Liver (tissue), 9 donors: ENCODE measurements around the gene DNMT3A. TPM values are rescaled to one million over a fixed set of nuclear protein-coding genes. Genes with fewer than 3 reads are reported as not detected.

Experiments used
- DNase-seq: peaks from one replicate; pipeline ENCODE4 v3.0.0-alpha.2; 2017; ENCODE audit warnings: low spot score
- H3K27ac ChIP-seq, 2 donors: one replicate each; pipeline ENCODE4 v1.7.0; 2013; ENCODE audit warnings: inconsistent platforms in 2 of 2, low read length in 2 of 2, control low read depth in 1 of 2, low read depth in 1 of 2, mild to moderate bottlenecking in 1 of 2
- H3K27me3 ChIP-seq, 4 donors: one replicate each; pipeline versions ENCODE4 v1.6.1 to v1.7.0; 2013; ENCODE audit warnings: low read length in 3 of 4, inconsistent platforms in 1 of 4, mild to moderate bottlenecking in 1 of 4, moderate library complexity in 1 of 4; ENCODE audit not compliant: control insufficient read depth in 4 of 4, insufficient read depth in 4 of 4
- H3K36me3 ChIP-seq, 4 donors: one replicate each; pipeline versions ENCODE4 v1.6.1 to v1.7.0; 2013; ENCODE audit warnings: low read length in 3 of 4, mild to moderate bottlenecking in 3 of 4, low read depth in 1 of 4, moderate library complexity in 1 of 4; ENCODE audit not compliant: control insufficient read depth in 4 of 4, insufficient read depth in 3 of 4
- H3K4me1 ChIP-seq, 4 donors: one replicate each; pipeline versions ENCODE4 v1.6.1 to v1.7.0; 2013; ENCODE audit warnings: low read length in 3 of 4, mild to moderate bottlenecking in 3 of 4, moderate library complexity in 1 of 4; ENCODE audit not compliant: control insufficient read depth in 4 of 4, insufficient read depth in 4 of 4
- H3K4me3 ChIP-seq, 3 donors: one replicate each; pipeline versions ENCODE4 v1.6.1 to v1.7.0; 2013; ENCODE audit warnings: low read length in 3 of 3, control low read depth in 1 of 3, low read depth in 1 of 3, mild to moderate bottlenecking in 1 of 3
- H3K9ac ChIP-seq, 2 donors: one replicate each; pipeline ENCODE4 v1.7.0; 2013; ENCODE audit warnings: low read length in 2 of 2, mild to moderate bottlenecking in 2 of 2, moderate library complexity in 2 of 2, control low read depth in 1 of 2, low read depth in 1 of 2
- H3K9me3 ChIP-seq, 4 donors: one replicate each; pipeline versions ENCODE4 v1.6.1 to v1.7.0; 2013; ENCODE audit warnings: low read length in 3 of 4; ENCODE audit not compliant: control insufficient read depth in 4 of 4
- HNF4A ChIP-seq, 2 donors: conservative IDR thresholded peaks; 2 replicates each; pipeline ENCODE4 v1.6.1; 2016; ENCODE audit warnings: antibody characterized with exemption in 2 of 2, mild to moderate bottlenecking in 2 of 2
- JUND ChIP-seq, 2 donors: IDR thresholded peaks; 2 replicates each; pipeline ENCODE4 v1.6.1; 2016; ENCODE audit warnings: antibody characterized with exemption in 2 of 2
- NR2F2 ChIP-seq: IDR thresholded peaks from 2 replicates; pipeline ENCODE4 v1.6.1; 2016; ENCODE audit warnings: antibody characterized with exemption
- RAD21 ChIP-seq, 2 donors: IDR thresholded peaks; 2 replicates each; pipeline ENCODE4 v1.6.1; 2016; ENCODE audit warnings: antibody characterized with exemption in 2 of 2, mild to moderate bottlenecking in 2 of 2
- RXRA ChIP-seq, 2 donors: IDR thresholded peaks; 2 replicates each; pipeline ENCODE4 v1.6.1; 2017 to 2018; ENCODE audit warnings: antibody characterized with exemption in 2 of 2, mild to moderate bottlenecking in 1 of 2
- SP1 ChIP-seq: IDR thresholded peaks from 2 replicates; pipeline ENCODE4 v1.6.1; 2018; ENCODE audit warnings: antibody characterized with exemption, mild to moderate bottlenecking
- WGBS: extraction: QIAGEN DNeasy Blood & Tissue Kit; methylation state at CpG from one replicate; pipeline ENCODE4 v1.1.7; 2013; 5-methylcytosine and 5-hydroxymethylcytosine counted together
- polyA plus RNA-seq, 2 donors: library from polyadenylated mRNA; stranded (reverse) in 1 of 2; unstranded in 1 of 2; fragments of 200-250 nt in 1 of 2; fragments of >200 nt in 1 of 2; fragmentation: Nextera tagmentation in 1 of 2; extraction: Ambion mirVana in 1 of 2; gene quantifications; one replicate each; pipeline versions ENCODE4 v1.2.1 to v1.2.3, GENCODE V29; 2013 to 2015
- total RNA-seq, 2 donors: library from RNA; depleted of rRNA; stranded (reverse); fragments of >200 nt; gene quantifications; one replicate each; pipeline ENCODE4 v1.2.3, GENCODE V29; 2014
- TF ChIP-seq, protein P1 (sequence below): fragments of 150-350 bp; IDR thresholded peaks from 2 replicates; pipeline ENCODE4 v1.5.1; 2017; ENCODE audit warnings: improper control_type of control experiment, low read depth, low read length; ENCODE audit not compliant: missing input control
- TF ChIP-seq, protein P2 (sequence below): IDR thresholded peaks from 2 replicates; pipeline ENCODE4 v1.6.1; 2016; ENCODE audit warnings: antibody characterized with exemption
- TF ChIP-seq, protein P3 (sequence below): IDR thresholded peaks from 2 replicates; pipeline ENCODE4 v1.6.1; 2016; ENCODE audit warnings: antibody characterized with exemption
- TF ChIP-seq, protein P4 (sequence below): IDR thresholded peaks from 2 replicates; pipeline ENCODE4 v1.6.1; 2016; ENCODE audit warnings: antibody characterized with exemption
- donor health status: healthy.
- donor health status: healthy.
- donor health status: healthy.
- donor health status: healthy.
- donor health status: healthy.

The DNMT3A gene
- total and polyA plus RNA-seq, 4 donors = 3.5 to 24.2 (median 8.1) TPM

DNA sequence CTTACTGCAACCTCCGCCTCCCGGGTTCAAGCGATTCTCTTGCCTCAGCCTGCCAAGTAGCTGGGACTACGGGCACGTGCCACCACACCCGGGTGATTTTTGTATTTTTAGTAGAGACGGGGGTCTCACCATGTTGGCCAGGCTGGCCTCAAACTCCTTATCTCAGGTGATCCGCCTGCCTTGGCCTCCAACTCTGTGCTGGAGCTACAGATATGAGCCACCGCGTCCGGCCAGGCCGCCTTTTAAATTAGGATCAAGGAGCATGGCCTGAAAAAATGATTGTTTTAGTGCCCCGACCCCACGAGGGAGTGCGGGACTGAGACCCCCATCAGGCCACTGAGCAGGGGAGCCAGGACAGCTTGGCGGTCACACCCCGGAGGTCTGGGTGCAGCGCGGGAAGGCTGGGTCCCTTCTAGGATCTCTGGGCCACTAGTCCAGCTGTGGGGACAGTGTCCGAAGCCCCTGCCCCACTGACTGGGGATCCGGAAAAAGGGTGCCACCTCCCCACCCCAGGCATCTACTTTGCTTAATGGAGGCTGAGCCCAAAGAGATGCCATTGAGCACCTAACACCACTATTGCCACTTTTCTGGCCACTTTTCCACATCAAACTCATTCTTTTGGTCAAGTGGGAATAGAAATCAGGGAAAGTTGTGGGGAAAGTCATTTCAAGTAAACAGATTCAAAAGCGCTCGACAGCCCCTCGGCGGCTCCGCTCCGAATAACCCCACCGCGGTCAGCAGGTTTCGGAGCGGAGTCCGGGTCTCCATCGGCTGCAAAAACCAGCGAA, 19.7 kb upstream of the DNMT3A start:
- Histone ChIP-seq H3K27ac (no peak overlapping the region), H3K36me3 (no peaks in the 10 kb centered on the region), H3K4me3 (no peak overlapping the region), H3K9me3 (no peaks in the 10 kb centered on the region), H3K4me1 (peaks cover 0 to 3% (median 1%) of the 10 kb centered on the region in 4 donors), H3K9ac (no peak overlapping the region), H3K27me3 (no peaks in the 10 kb centered on the region)
- WGBS = 57% methylated on average over 34 of the region's 34 CpGs
- TF ChIP-seq JUND (IDR thresholded peaks at IDR 0.05) = no peak
- TF ChIP-seq, protein P1, sequence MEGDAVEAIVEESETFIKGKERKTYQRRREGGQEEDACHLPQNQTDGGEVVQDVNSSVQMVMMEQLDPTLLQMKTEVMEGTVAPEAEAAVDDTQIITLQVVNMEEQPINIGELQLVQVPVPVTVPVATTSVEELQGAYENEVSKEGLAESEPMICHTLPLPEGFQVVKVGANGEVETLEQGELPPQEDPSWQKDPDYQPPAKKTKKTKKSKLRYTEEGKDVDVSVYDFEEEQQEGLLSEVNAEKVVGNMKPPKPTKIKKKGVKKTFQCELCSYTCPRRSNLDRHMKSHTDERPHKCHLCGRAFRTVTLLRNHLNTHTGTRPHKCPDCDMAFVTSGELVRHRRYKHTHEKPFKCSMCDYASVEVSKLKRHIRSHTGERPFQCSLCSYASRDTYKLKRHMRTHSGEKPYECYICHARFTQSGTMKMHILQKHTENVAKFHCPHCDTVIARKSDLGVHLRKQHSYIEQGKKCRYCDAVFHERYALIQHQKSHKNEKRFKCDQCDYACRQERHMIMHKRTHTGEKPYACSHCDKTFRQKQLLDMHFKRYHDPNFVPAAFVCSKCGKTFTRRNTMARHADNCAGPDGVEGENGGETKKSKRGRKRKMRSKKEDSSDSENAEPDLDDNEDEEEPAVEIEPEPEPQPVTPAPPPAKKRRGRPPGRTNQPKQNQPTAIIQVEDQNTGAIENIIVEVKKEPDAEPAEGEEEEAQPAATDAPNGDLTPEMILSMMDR = no peak
- TF ChIP-seq, protein P2, sequence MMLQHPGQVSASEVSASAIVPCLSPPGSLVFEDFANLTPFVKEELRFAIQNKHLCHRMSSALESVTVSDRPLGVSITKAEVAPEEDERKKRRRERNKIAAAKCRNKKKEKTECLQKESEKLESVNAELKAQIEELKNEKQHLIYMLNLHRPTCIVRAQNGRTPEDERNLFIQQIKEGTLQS = no peak
- no peak for TF ChIP-seq RAD21 (IDR thresholded peaks at IDR 0.05)
- DNase-seq = no peak

DNA sequence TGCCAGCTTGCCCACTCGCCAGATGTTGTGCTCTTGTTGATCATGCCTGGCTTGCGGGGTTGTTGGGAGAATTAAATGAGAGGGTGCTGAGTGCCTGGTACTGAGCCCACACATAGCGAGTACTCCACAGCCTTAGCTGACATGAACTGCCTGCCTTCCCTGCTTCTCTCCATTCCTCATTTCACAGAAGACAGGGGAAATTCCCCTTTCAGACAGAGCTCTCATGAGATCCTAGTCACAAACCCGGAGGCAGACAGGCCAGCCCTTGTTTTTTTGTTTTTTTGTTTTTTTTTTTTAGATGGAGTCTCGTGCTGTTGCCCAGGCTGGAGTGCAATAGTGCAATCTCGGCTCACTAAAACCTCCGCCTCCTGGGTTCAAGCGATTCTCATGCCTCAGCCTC, 17.1 kb upstream of the DNMT3A start:
- Histone ChIP-seq H3K27me3 (no peaks in the 10 kb centered on the region), H3K36me3 (no peaks in the 10 kb centered on the region), H3K27ac (no peak overlapping the region), H3K9me3 (no peaks in the 10 kb centered on the region), H3K4me1 (peaks cover 0 to 3% (median 1%) of the 10 kb centered on the region in 4 donors), H3K4me3 (no peak overlapping the region), H3K9ac (no peak overlapping the region)
- DNase-seq = no peak
- WGBS = 88% methylated on average over 8 of the region's 8 CpGs
- TF ChIP-seq, protein P2 = no peak
- TF ChIP-seq, protein P1 = no peak
- TF ChIP-seq NR2F2 (no peak), RXRA (IDR thresholded peaks at IDR 0.05) (no peak), HNF4A (conservative IDR thresholded peaks at IDR 0.05) (no peak), SP1 (no peak), RAD21 (IDR thresholded peaks at IDR 0.05) (no peak)
- TF ChIP-seq, protein P3, sequence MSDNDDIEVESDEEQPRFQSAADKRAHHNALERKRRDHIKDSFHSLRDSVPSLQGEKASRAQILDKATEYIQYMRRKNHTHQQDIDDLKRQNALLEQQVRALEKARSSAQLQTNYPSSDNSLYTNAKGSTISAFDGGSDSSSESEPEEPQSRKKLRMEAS = no peak
- TF ChIP-seq, protein P4, sequence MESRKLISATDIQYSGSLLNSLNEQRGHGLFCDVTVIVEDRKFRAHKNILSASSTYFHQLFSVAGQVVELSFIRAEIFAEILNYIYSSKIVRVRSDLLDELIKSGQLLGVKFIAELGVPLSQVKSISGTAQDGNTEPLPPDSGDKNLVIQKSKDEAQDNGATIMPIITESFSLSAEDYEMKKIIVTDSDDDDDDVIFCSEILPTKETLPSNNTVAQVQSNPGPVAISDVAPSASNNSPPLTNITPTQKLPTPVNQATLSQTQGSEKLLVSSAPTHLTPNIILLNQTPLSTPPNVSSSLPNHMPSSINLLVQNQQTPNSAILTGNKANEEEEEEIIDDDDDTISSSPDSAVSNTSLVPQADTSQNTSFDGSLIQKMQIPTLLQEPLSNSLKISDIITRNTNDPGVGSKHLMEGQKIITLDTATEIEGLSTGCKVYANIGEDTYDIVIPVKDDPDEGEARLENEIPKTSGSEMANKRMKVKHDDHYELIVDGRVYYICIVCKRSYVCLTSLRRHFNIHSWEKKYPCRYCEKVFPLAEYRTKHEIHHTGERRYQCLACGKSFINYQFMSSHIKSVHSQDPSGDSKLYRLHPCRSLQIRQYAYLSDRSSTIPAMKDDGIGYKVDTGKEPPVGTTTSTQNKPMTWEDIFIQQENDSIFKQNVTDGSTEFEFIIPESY = no peak
